OCI-LY1 (cell line): ENCODE results near the gene DNAJB1.
A peak's percentile ranks its signal among the peaks of the same experiment; 100 is the strongest.
"Not testable (repeated sequence)": the region's sequence is repeated elsewhere in the genome, so short reads cannot be mapped to it uniquely, and the experiment has no call there.

Experiments used
- H2AFZ ChIP-seq: fragments of 200-600 bp; sonication (generic), shearing (Covaris generic); 2 replicates; pipeline ENCODE4 v1.6.0; 2014; ENCODE audit warnings: antibody characterized with exemption, mild to moderate bottlenecking, low read length
- H3F3A ChIP-seq: fragments of 200-600 bp; sonication (generic), shearing (Covaris generic); 2 replicates; pipeline ENCODE4 v1.6.0; 2014; ENCODE audit warnings: mild to moderate bottlenecking, antibody characterized with exemption, low read length, moderate library complexity; ENCODE audit not compliant: insufficient read depth
- H3K27ac ChIP-seq: fragments of 200-600 bp; sonication (generic); 2 replicates; pipeline ENCODE4 v1.5.1; 2014; ENCODE audit warnings: low read length, mixed run types, mild to moderate bottlenecking, low read depth; ENCODE audit not compliant: poor library complexity, severe bottlenecking
- H3K27me3 ChIP-seq: fragments of 200-600 bp; sonication (generic); 2 replicates; pipeline ENCODE4 v1.6.0; 2014; ENCODE audit warnings: antibody characterized with exemption, mild to moderate bottlenecking, low read length, moderate library complexity; ENCODE audit not compliant: insufficient read depth
- H3K36me3 ChIP-seq: fragments of 200-600 bp; sonication (generic); 2 replicates; pipeline ENCODE4 v1.6.1; 2014; ENCODE audit warnings: mild to moderate bottlenecking, antibody characterized with exemption, low read length, moderate library complexity, mixed read lengths; ENCODE audit not compliant: insufficient read depth
- H3K4me1 ChIP-seq: fragments of 200-600 bp; sonication (generic); 2 replicates; pipeline ENCODE4 v1.5.1; 2014; ENCODE audit warnings: mild to moderate bottlenecking, low read length, moderate library complexity; ENCODE audit not compliant: insufficient read depth, severe bottlenecking
- H3K4me2 ChIP-seq: fragments of 200-600 bp; sonication (generic), shearing (Covaris generic); 2 replicates; pipeline ENCODE4 v1.6.1; 2014; ENCODE audit warnings: low read length
- H3K4me3 ChIP-seq: fragments of 200-600 bp; sonication (generic); 2 replicates; pipeline ENCODE4 v1.5.1; 2014; ENCODE audit warnings: low read length, low read depth, mild to moderate bottlenecking, mixed read lengths; ENCODE audit not compliant: poor library complexity, severe bottlenecking
- H3K79me2 ChIP-seq: fragments of 200-600 bp; shearing (Covaris generic); 2 replicates; pipeline ENCODE4 v1.6.1; 2016; ENCODE audit warnings: mixed run types, low read length, mixed read lengths; ENCODE audit not compliant: insufficient read depth
- H3K9ac ChIP-seq: fragments of 200-600 bp; sonication (generic), shearing (Covaris generic); 2 replicates; pipeline ENCODE4 v1.6.1; 2014; ENCODE audit warnings: mild to moderate bottlenecking, low read length, mixed read lengths
- H3K9me2 ChIP-seq: fragments of 200-600 bp; sonication (generic), shearing (Covaris generic); 2 replicates; pipeline ENCODE4 v1.6.1; 2014; ENCODE audit warnings: low read depth, mild to moderate bottlenecking, low read length, mixed read lengths
- H3K9me3 ChIP-seq: fragments of 200-600 bp; shearing (Covaris generic); 2 replicates; pipeline ENCODE4 v1.6.1; 2014; ENCODE audit warnings: low read length, mixed read lengths
- H4K20me1 ChIP-seq: fragments of 200-600 bp; sonication (generic), shearing (Covaris generic); 2 replicates; pipeline ENCODE4 v1.6.0; 2016; ENCODE audit warnings: mild to moderate bottlenecking, low read length; ENCODE audit not compliant: insufficient read depth
- EZH2 ChIP-seq: fragments of 200-600 bp; sonication (generic), shearing (Covaris generic); IDR thresholded peaks from 2 replicates; pipeline ENCODE4 v1.8.0; 2017; ENCODE audit warnings: borderline replicate concordance, mixed run types, mild to moderate bottlenecking, antibody characterized with exemption, low read length, moderate library complexity, mixed read lengths
- TF ChIP-seq, protein P1 (sequence below): fragments of 200-600 bp; sonication (generic), shearing (Covaris generic); IDR thresholded peaks from 2 replicates; pipeline ENCODE4 v1.5.1; 2017; ENCODE audit warnings: mild to moderate bottlenecking, antibody characterized with exemption, low read length, moderate library complexity, mixed read lengths

The DNAJB1 gene

GRCh38 chr19:14505488-14506239, 12.5 kb downstream of the DNAJB1 start:
- H3K9me2 ChIP-seq = no peaks in the 10 kb centered on the region
- H3K4me1 ChIP-seq = peaks cover 6% of the 10 kb centered on the region
- H3K4me2 ChIP-seq = no peak overlapping the region
- H4K20me1 ChIP-seq = no peaks in the 10 kb centered on the region
- no peak overlapping the region for H3K9ac ChIP-seq
- H3K9me3 ChIP-seq = no peaks in the 10 kb centered on the region
- no peak overlapping the region for H3K27ac ChIP-seq
- H3F3A ChIP-seq = no peaks in the 10 kb centered on the region
- H2AFZ ChIP-seq = no peak overlapping the region
- no peak overlapping the region for H3K4me3 ChIP-seq
- no peaks in the 10 kb centered on the region for H3K36me3 ChIP-seq
- no peak for TF ChIP-seq EZH2
- TF ChIP-seq, protein P1, sequence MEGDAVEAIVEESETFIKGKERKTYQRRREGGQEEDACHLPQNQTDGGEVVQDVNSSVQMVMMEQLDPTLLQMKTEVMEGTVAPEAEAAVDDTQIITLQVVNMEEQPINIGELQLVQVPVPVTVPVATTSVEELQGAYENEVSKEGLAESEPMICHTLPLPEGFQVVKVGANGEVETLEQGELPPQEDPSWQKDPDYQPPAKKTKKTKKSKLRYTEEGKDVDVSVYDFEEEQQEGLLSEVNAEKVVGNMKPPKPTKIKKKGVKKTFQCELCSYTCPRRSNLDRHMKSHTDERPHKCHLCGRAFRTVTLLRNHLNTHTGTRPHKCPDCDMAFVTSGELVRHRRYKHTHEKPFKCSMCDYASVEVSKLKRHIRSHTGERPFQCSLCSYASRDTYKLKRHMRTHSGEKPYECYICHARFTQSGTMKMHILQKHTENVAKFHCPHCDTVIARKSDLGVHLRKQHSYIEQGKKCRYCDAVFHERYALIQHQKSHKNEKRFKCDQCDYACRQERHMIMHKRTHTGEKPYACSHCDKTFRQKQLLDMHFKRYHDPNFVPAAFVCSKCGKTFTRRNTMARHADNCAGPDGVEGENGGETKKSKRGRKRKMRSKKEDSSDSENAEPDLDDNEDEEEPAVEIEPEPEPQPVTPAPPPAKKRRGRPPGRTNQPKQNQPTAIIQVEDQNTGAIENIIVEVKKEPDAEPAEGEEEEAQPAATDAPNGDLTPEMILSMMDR = peak; percentile 82
- no peaks in the 10 kb centered on the region for H3K27me3 ChIP-seq
- H3K79me2 ChIP-seq = no peaks in the 10 kb centered on the region

DNA sequence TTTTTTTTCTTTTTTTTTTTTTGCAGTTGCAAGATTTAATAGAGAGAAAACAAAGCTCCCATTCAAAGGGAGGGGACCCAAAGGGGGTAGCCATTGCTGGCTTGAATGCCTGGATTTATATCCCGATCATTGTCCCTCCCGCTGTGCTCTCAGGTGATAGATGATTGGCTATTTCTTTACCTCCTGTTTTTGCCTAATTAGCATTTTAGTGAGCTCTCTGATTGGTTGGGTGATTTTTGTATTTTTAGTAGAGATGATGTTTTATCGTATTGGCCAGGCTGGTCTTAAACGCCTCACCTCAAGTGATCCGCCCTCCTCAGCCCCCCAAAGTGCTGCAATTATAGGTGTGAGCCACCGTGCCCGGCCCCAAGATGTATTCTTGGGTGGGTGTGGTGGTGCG, 13.6 kb downstream of the DNAJB1 start:
- H3K27ac ChIP-seq, H2AFZ ChIP-seq, H3K36me3 ChIP-seq, H3K9me2 ChIP-seq, H3F3A ChIP-seq, H3K4me1 ChIP-seq, H3K9ac ChIP-seq, H3K4me3 ChIP-seq, H3K4me2 ChIP-seq, H3K27me3 ChIP-seq, H3K9me3 ChIP-seq, H4K20me1 ChIP-seq, H3K79me2 ChIP-seq: not testable (repeated sequence)

GRCh38 chr19:14503285-14503684, 14.9 kb downstream of the DNAJB1 start:
- H3K27me3 ChIP-seq = no peaks in the 10 kb centered on the region
- H3K36me3 ChIP-seq = no peaks in the 10 kb centered on the region
- H3K9me3 ChIP-seq = no peaks in the 10 kb centered on the region
- H3K27ac ChIP-seq = no peak overlapping the region
- no peak for TF ChIP-seq EZH2
- H3K79me2 ChIP-seq = no peaks in the 10 kb centered on the region
- H3F3A ChIP-seq = no peaks in the 10 kb centered on the region
- no peak overlapping the region for H3K4me2 ChIP-seq
- H3K9ac ChIP-seq = no peak overlapping the region
- H3K4me3 ChIP-seq = no peak overlapping the region
- no peaks in the 10 kb centered on the region for H4K20me1 ChIP-seq
- no peak overlapping the region for H2AFZ ChIP-seq
- H3K9me2 ChIP-seq = no peaks in the 10 kb centered on the region
- peaks cover 6% of the 10 kb centered on the region for H3K4me1 ChIP-seq

DNA sequence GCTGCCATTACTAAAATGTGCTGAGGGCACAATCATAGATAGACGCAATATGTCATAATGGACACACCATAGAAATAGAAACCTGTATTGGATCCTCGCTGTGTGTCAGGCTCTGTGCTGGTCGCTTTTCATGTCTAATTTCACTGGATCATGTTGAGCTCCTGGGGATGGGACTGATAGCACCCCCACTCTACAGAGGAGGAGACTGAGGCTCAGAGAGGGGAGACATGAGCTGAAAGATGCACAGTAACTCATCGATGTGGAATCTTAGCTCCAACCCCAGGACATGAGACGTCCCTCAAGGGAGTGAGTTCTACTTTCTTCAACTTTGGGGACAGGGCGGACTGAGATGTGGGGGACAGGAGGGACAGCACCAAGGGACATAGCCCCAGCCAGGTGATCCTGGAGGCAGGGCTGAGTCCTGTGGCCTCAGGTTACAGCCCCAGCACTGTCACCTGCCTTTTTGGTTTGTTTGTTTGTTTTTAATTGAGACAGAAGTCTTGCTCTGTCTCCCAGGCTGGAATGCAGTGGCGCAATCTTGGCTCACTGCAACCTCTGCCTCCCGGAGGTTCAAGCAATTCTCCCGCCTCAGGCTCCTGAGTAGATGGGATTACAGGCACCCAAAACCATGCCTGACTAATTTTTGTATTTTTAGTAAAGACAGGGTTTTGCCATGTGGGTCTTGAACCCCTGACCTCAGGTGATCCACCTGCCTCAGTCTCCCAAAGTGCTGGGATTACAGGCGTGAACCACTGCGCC, 15.7 kb downstream of the DNAJB1 start:
- Histone ChIP-seq H2AFZ (no peak overlapping the region), H3K79me2 (no peaks in the 10 kb centered on the region), H3K9me3 (no peaks in the 10 kb centered on the region), H3F3A (no peaks in the 10 kb centered on the region), H3K4me3 (no peak overlapping the region), H3K4me1 (peaks cover 6% of the 10 kb centered on the region), H3K27ac (no peak overlapping the region), H3K27me3 (no peaks in the 10 kb centered on the region), H3K9ac (no peak overlapping the region), H4K20me1 (no peaks in the 10 kb centered on the region), H3K4me2 (no peak overlapping the region), H3K9me2 (no peaks in the 10 kb centered on the region), H3K36me3 (no peaks in the 10 kb centered on the region)
- TF ChIP-seq EZH2 = no peak
- TF ChIP-seq, protein P1 = no peak
